GM19467 (cell line): ENCODE measurements around the gene NUP93.
"Not testable (repeated sequence)": the region's sequence is repeated elsewhere in the genome, so short reads cannot be mapped to it uniquely, and the experiment has no call there.

Experiments
- ATAC-seq: cut with Tn5 transposase; IDR thresholded peaks from one replicate; pipeline ENCODE4 v1.9.1; 2021; ENCODE audit warnings: mild to moderate bottlenecking, moderate library complexity; ENCODE audit not compliant: unreplicated experiment

Gene NUP93

DNA sequence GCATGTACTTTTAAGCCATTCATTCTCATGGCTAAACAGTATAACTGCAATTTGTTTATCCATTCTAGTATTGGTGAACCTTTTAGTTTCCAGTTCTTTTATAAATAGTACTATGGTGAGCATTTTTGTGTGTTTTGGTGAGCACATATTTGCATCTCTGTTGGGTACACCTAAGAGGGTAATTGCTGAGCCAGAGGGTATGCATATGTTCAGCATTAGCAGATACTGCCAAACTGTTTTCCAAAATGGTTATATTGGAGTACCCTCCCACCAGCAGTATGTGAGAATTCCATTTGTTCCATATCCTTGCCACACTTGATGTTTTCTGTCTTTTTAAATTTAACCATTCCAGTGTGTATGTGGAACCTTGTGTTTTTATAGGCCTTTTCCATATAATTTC lies 81.0 kb downstream of the NUP93 start:
- ATAC-seq, result no peak

DNA sequence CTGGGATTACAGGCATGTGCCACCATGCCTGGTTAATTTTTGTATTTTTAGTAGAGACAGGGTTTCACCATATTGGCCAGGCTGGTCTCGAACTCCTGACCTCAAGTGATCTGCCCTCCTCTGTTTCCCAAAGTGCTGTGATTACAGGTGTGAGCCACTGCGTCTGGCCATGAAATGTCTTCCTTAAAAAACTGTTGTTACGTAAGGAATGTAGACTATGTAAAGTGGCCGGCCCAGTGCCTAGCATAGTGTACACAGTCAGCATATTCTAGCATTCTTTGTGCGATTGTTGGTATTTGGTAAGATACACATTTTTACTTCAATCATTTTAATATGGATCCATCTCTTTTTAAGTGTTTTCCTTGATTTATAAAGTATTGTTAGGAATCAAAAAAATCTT lies 81.7 kb downstream of the NUP93 start:
- not testable (repeated sequence) for ATAC-seq

DNA sequence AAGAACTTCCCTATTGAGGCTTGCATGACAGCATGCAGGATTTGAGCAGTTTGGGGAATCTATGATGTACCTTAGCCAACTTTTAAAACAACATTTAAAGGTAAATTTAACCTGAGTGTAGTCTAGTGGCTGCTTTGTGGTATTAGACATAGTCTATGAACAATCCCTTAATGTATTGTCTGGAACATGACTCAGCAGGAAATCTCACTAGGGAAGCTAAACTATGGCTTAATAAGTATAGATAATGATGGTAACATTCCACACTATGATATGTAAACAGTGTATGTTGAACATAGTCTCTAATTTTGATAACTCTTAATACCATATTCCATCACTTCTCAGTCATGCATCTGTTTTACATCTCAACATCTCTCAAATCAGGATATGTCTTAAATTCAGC lies 83.0 kb downstream of the NUP93 start:
- no peak for ATAC-seq

DNA sequence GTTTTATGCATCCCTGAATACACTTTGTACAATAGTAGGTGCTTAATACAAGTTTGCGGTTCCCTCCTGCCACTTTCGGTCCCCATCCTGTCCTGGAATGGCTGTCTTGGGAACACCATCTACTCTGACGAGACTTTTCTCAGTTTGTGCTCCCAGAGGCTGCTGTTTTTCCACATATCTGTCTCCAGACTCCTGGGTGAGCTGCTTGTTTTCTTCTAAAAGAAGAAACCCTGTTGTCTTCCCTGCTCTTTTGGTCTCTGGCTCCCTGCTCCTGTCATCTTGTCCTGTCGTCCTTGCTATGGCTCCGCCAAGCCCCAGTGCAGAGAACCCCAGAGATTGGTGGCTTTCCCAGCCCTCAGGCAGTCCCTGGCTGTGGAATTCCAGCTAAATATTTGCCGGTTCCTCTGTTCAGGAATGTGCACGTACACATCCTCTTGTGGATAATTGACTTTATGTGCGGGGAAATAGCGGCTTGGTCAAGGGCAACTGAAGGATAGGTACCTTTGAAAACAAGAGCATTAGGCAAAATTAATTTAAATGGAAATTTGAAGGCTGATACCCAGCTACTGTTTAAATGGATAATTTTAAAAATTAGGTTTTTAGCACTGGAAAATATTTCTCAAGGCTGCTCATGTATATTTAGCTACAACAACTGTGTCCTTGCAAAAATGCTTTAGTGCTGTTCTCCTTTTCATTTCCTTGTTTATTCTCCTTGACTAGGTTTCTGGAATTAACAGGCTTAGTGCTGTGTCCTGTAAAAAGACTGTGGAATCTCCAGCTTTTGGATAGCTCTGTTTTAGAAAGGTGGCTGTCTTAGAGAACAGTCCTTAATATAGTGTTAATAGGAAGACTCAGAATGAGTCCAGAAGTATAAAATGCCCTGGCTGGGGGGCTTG lies 84.9 kb downstream of the NUP93 start:
- no peak for ATAC-seq

DNA sequence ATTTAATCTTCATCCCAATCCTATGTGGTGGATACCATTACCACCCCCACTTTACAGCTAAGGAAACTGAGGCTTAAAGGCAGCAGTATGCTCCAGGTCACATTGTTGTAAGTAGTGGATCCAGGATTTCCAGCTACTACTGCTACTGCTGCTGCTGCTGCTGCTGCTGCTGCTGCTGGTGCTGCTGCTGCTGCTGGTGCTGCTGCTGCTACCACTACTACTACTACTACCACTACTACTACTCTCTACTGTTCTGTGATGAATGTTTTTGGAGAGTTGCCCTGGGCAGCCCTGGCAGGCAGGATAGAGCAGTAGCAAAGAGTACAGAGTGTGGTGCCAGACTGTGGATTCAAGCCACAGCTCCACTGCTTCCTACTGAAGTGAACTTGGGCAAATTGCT lies 85.8 kb downstream of the NUP93 start:
- no peak for ATAC-seq

DNA sequence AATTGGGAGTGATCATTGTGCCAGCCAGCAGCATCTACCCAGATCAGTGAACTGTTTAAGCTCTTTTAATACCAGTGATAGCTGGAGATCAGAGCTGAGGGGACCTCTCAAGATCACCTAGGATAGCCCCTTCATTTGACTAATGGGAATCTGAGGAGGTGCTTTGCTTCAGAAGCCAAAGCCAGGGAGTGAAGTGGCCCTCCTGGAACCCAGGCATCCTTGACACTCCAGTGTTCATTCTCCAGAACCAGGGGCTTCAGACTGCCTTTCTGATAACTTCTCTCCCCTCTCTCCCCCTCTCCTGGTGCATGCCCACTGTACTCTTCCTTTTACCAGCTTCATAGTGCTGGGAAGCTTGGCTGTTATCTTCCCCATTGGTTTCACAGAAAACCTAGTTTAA lies 87.1 kb downstream of the NUP93 start:
- ATAC-seq, result no peak

DNA sequence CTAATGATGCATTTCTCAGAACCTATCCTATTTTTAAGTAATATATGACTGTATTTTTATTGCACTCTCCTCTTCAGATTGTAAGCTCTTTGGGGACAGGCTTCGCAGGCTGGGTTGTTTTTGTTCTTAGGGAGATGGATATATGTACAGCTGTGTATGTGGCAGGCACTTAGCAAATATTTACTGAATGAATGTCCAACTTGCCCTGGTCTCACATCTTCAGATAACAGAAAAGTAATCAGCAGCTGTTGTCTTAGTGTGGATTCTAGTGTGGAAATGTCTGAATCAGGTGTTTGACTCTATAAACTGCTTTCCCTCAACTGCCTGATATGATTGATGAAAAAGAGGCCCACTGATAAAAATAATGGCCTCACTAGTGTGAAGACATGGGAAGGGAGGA lies 88.0 kb downstream of the NUP93 start:
- ATAC-seq, result no peak

DNA sequence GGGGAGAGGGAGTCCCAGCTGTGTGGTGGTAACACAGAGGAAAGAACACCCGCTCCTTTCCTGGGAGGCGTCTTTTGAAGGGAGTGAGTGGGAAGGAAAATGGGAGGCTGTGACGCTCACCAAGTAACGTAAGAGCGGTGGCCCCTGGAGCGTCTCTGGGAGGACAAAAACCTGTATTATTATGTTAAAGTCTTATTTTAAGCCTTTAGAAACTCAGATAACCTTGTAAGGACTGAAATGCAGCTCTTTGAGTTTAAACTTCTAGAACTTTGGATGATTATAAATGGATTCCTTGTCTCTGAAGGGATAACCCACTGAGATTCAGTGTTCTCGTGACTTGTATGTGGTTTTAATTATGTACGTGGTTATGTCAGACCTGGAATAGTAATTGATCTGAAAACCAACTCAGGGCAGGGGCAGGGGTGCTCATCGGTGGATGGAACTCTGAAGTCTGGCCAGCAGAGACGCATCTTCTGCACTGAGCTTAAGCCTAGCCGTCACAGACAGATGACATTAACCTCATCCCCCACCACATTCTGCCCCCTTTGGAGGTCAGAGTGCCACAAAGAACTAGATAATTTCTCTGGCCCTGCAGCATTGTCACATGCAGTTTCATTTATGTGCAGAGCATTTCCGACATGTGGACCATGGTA lies 93.3 kb downstream of the NUP93 start:
- ATAC-seq, result no peak

DNA sequence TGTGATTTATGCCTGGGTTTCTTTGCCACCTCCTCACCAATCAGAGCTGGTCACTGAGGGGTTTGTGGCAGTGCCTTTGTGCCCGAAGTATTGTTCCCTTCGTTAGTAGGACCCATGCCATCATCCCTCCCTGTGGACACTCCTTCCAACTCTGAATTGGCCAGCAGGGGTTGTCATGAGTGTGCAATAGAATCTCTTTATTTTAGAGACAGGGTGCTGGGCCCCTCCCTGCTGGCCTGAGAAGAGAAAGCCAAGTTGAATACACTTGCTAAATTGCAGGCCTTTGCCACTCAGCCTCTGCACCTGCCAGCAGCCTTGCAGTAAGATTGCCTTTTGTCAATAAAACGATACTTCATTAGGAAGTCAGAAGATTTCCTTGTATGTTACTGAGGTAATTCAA lies 94.4 kb downstream of the NUP93 start:
- no peak for ATAC-seq

DNA sequence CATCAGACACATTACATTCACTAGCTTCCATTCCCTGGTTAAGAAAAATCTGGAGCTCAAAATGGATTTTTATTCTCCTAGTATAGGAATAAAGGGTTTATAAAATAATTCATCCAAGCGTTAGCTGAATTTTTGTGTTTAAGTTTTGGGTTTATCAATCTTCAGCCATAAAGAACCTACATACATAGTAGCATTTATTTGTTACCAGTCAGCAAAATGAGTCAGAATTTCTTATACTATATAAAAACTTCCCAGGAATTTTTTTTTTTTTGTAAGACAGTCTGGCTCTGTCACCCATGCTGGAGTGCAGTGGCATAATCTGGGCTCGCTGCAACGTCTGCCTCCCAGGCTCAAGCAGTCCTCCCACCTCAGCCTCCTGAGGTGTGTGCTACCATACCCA lies 94.9 kb downstream of the NUP93 start:
- ATAC-seq, result no peak

DNA sequence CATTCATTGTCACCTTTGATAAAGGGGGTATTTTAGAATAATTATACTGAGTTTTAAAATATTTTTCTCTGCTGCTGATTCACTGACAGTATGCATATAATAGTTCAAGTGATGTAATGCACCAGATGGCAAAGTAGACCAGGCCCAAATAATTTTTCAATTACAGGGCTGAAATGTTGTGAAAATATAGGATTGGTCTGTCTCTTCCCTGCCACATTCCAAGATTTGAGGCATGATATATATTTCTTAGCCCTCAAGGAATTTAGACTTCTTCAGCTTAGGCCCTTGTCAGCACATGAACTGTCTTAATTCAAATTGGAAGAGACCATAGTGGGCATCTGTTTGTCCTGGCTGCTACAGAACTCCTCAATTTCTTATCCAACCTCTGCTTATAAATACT lies 95.9 kb downstream of the NUP93 start:
- no peak for ATAC-seq

DNA sequence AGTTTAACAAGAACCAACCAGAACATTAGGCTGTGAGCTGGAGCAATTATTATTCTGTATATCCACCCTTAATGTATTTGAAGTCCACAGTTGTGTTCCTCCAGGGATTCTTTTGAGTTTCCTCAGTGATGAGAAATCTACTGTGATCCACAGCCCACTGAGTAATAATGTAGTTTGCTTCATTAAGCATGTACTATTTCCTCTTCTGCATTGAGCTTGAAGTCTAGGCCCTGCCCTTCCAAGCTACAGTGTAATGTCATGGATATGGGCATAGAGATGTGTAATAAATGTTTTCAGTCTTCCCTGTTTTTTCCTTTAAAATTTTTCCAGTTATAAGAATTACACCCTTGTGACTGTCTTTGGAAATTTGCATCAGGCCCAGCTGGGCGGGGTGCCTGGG lies 98.7 kb downstream of the NUP93 start:
- no peak for ATAC-seq

DNA sequence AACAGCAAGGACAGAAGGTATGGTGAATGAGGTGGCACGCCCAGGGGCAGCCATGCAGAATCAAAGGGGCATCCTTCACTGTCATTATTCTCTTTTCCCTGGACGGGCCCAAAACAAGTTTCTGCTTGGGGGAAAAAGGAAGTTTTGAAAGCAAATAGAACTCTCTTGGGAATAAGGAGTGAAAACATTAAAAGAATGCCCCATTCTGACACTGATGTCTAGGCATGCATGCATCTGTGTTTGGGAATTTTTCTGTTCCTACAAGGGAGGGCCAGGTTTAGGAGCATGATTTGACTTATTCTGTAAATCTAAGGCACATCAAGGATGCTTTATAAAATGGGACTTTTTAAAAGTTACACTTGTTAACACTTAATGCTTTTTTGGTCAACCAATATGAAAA lies 100.7 kb downstream of the NUP93 start:
- ATAC-seq, result no peak

DNA sequence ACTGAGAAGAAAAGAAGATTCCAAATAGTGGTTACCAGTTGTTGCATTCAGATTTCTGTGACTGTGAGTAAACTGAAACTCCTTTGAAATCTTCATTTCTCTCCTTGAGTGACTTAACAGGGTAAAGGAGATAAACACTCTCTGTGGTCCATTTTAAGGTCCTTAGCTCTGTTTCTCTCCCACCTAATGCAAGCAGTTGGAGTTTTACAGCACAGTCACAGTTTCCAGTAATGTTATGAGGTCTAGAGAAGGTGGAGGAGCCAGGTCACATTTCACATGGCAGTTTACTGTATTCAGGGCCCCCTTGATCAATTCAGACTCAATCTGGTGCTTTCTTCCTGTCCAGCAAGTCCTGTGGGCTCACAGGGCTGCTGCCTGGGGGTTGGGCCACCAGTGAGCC lies 102.8 kb downstream of the NUP93 start:
- no peak for ATAC-seq

DNA sequence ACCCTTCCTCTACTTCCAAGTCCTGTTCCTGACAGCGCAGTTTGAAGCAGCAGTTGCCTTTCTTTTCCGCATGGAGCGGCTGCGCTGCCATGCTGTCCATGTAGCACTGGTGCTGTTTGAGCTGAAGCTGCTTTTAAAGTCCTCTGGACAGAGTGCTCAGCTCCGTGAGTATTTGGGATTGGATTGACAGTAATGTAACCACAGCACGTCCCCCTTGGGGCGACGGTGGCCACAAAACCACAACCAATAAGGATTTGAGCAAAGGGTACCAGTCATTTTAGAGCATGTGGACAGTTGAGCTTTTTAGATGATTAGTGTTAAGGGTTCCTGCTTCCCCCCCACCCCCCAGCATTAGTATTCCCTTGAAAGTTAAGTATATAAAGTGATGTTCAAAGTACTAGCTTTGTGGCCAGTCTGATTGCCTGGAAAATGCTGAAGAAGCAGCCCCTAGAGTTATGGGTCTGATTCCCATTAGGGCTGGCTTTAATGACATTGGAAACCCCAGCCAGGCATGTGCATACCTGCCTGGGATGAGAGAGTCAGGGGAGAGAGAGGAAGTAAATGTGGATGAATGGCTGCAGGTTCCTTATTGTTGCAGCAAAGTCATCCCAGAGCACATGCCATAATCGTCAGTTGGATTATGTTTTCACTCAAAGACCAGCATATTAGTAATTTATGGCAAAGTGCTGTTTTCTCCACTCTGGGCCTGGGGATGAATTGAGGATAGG lies 103.5 kb downstream of the NUP93 start:
- ATAC-seq, result no peak

DNA sequence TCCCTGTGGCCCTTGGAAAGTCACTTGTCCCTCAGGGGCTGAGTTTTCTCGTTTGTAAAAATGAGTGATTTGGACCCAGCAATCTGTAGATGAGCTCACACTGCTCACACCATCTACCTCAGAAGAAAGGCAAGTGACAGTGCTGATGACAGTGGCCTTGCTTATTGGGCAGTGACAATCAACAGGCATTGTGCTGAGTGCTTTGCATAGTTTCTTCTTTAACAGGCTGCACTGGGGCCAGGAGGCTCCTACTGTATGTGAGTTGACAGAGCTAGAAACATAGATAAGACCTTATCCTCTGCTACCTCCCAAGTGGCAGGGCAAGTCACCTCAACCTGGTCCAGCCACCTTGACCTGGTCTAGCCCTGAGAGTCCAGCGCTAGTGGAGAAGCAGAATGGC lies 105.4 kb downstream of the NUP93 start:
- no peak for ATAC-seq

DNA sequence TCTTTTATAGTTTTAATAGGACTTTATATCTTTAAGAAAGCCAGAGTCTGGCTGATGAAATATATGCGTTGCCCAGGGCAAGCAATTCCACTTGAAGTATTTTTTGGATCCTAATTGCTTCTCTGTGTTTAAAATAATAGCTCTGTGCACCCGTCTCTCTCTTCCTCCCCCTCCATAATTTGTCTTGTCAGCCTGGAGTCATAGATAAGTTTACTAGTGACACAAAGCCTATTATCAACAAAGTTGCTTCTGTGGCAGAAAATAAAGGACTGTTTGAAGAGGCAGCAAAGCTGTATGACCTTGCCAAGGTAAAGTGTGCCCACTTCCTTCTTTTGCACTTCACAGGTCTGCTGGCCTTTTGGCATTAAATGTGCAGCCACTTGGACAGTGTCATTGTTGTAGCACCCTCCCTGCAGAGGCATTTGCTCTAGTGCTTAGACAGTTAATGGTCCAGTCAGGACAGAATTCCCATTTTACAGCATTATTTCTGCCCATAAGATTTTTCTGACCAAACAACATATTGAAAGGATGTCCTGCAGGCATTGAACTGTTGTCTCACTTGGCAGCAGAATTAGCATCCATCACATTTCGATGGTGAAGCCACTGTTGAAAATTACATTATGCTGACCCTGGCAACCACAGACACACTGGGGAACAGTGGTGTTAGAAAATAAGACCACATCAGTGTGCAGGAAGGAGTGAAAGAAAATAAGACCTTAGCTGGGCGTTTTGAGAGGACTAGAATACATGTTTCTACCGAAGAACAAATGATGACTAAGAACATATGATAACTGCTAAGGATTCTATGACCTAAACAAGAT lies 106.7 kb downstream of the NUP93 start:
- no peak for ATAC-seq

DNA sequence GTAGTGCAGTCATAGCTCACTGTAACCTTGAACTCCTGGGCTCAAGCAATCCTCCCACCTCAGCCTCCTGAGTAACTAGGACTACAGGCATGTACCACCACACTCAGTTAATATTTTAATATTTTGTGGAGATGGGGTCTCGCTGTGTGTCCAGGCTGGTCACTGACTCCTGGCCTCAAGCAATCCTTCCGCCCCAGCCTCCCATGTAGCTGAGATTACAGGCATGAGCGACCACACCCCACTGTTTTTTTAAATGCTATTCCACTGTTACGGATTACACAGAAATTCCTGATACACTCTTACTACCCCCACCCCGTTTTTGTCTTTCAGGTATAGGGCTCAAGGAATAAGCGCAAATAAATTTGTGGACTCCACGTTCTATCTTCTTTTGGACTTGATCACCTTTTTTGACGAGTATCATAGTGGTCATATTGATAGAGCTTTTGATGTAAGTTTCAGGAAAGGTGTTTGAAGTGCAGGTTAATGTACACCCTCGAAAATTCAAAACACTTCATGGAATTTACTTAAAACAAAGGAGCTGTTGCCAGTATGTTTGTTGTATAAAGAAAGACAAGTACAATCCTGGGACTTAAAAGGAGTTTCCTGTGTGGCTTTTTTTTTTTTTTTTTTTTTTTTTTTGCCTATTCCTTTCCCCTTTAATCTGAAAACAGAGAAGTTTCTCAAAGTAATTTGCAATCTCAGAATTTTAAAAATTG lies 108.9 kb downstream of the NUP93 start:
- ATAC-seq, result no peak

DNA sequence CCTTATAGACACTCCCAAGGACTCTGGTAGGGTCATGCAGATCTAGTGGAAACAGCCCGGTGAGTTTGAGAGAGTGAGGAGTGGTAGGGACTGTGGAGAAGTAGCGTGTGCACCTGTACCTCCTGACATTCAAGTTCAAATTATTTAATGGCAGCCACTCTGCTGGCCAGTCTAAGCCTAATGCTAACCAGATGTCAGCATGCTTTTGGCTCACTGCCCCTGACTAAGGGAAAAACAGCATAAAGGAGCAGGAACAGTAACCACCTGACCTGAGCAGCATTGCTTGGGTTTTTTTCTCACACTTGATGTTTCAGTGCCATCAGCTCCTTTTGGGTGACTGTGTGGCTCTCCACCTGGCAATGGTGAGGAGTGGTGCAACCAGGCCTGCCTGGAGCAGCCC lies 111.3 kb downstream of the NUP93 start:
- ATAC-seq, result no peak

DNA sequence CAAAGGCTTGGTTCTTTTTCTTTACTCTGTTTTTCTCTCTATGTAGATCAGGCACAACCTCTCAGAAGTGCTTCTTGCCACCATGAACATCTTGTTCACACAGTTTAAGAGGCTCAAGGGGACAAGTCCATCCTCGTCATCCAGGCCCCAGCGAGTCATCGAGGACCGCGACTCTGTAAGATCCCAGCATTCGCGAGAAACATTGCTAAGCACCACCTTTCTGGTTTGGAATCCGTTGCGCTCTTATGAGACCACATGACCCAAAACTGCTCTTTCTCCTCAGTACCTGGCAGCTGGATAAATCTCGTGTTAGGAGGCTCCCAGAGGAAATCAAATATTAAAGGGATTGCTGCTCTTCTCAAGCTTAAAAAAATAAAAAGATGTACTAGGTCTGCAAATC lies 111.7 kb downstream of the NUP93 start:
- no peak for ATAC-seq
